Measurements from ENCODE around the gene PLEKHG5.
"Not testable (repeated sequence)": the region's sequence is repeated elsewhere in the genome, so short reads cannot be mapped to it uniquely, and the experiment has no call there.

DNA sequence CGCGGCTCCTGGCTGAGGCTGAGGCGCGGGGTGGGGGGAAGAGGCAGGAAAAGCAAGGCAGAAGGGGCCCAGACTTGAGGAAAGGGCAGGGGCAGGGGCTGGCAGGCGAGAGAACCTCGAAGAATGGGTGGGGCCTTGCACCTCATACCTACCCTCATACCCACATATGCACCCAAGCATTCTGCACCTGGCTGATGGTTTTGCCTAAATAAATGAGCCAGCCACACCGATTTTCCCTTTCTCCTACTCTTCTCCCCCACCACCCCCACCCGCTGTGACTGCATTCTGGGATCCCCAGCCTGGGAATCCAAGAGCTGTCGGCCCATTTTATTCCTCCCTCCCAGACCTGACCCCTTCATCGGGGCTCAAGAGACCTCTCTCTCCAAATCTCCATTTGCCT is 41.0 kb downstream of the PLEKHG5 start:
- TF ChIP-seq, protein P1, sequence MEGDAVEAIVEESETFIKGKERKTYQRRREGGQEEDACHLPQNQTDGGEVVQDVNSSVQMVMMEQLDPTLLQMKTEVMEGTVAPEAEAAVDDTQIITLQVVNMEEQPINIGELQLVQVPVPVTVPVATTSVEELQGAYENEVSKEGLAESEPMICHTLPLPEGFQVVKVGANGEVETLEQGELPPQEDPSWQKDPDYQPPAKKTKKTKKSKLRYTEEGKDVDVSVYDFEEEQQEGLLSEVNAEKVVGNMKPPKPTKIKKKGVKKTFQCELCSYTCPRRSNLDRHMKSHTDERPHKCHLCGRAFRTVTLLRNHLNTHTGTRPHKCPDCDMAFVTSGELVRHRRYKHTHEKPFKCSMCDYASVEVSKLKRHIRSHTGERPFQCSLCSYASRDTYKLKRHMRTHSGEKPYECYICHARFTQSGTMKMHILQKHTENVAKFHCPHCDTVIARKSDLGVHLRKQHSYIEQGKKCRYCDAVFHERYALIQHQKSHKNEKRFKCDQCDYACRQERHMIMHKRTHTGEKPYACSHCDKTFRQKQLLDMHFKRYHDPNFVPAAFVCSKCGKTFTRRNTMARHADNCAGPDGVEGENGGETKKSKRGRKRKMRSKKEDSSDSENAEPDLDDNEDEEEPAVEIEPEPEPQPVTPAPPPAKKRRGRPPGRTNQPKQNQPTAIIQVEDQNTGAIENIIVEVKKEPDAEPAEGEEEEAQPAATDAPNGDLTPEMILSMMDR (IDR thresholded peaks at IDR 0.05) = not testable (repeated sequence)
- TF ChIP-seq, protein P2, sequence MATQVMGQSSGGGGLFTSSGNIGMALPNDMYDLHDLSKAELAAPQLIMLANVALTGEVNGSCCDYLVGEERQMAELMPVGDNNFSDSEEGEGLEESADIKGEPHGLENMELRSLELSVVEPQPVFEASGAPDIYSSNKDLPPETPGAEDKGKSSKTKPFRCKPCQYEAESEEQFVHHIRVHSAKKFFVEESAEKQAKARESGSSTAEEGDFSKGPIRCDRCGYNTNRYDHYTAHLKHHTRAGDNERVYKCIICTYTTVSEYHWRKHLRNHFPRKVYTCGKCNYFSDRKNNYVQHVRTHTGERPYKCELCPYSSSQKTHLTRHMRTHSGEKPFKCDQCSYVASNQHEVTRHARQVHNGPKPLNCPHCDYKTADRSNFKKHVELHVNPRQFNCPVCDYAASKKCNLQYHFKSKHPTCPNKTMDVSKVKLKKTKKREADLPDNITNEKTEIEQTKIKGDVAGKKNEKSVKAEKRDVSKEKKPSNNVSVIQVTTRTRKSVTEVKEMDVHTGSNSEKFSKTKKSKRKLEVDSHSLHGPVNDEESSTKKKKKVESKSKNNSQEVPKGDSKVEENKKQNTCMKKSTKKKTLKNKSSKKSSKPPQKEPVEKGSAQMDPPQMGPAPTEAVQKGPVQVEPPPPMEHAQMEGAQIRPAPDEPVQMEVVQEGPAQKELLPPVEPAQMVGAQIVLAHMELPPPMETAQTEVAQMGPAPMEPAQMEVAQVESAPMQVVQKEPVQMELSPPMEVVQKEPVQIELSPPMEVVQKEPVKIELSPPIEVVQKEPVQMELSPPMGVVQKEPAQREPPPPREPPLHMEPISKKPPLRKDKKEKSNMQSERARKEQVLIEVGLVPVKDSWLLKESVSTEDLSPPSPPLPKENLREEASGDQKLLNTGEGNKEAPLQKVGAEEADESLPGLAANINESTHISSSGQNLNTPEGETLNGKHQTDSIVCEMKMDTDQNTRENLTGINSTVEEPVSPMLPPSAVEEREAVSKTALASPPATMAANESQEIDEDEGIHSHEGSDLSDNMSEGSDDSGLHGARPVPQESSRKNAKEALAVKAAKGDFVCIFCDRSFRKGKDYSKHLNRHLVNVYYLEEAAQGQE (IDR thresholded peaks at IDR 0.05) = not testable (repeated sequence)
- TF ChIP-seq FOSL2 (IDR thresholded peaks at IDR 0.05); FOSL2 (CRISPR knock-in tag; IDR thresholded peaks at IDR 0.05); CHD2 (IDR thresholded peaks at IDR 0.05; ENCODE audit: low read length, partially characterized antibody); POLR2A (IDR thresholded peaks at IDR 0.05; ENCODE audit: low read length); MYC (IDR thresholded peaks at IDR 0.05; ENCODE audit: borderline replicate concordance, low read length); KDM1A (IDR thresholded peaks at IDR 0.05; ENCODE audit: low read depth); RFX5 (IDR thresholded peaks at IDR 0.05); CEBPB (IDR thresholded peaks at IDR 0.05): not testable (repeated sequence)
